Stimulated activated CD4-positive, alpha-beta T cell treated with anti-CD3 and anti-CD28 coated beads, Interleukin-12 subunit alpha, Interleukin-12 subunit beta, amount 100 ng/mL, for 48 hours (primary cell): ENCODE measurements around the gene MACROH2A1.

Experiments used
- DNase-seq, 3 donors: peaks; one replicate each; pipeline ENCODE4 v3.0.0-alpha.2; 2020; ENCODE audit warnings: low read depth in 2 of 3, low spot score in 1 of 3

Gene MACROH2A1

DNA sequence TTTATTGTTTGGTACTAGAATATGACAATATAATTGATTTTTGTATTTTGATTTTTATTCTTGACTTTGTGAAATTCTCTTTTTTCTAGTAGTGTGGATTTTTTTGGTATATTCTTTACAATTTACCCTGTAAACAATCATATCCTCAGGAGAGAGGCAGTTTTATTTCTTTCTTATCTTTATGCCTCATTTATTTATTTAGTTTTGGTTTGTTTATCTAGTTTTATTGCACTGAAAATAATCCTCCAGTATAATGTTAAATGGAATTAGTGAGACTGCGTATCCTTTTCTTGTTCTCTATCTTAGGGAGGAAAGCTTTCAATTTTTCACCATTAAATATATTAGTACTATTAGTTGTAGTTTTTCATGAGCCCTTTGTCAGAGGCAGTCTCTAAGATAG is 109.4 kb downstream of the MACROH2A1 start:
- DNase-seq: no peak

DNA sequence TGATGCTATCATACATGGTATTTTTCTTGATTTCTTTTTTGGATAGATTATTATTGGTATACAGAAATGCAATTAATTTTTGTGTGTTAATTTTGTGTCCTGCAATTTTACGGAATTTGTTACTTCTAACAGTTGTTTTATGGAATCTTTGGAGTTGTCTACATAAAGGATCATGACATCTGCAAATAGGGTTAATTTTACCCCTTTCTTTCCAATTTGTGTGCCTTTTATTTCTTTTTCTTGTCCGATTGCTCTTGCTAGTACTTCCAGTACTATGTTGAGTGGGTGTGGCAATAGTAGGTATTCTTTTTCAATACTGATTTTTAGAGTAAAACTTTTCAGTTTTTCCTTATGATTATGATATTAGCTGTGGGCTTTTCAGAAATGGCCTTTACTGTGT is 111.5 kb downstream of the MACROH2A1 start:
- no peak for DNase-seq
